IMR-90 (cell line): ENCODE measurements around the gene INPP5A. TPM values are rescaled to one million over a fixed set of nuclear protein-coding genes. Genes with fewer than 3 reads are reported as not detected.

Experiments used
- ATAC-seq: fragments of 200-7000 bp; cut with Tn5 transposase; 2 replicates; pipeline ENCODE4 v1.9.1; 2020; ENCODE audit warnings: low read depth, mild to moderate bottlenecking, moderate library complexity
- BruUV-seq: library from RNA; stranded (reverse); fragments of 400-500 nt; replicated peaks from 2 replicates; lab custom pipeline; 2021; lab: Mats Ljungman, UMichigan
- CTCF ChIA-PET: fragments of 300-600 bp; formaldehyde crosslinking; extraction: SDS; loops from one replicate; lab custom pipeline; 2021; ENCODE audit warnings: antibody characterized with exemption; lab: Yijun Ruan, JAX
- POLR2A ChIA-PET: fragments of 300-600 bp; sonication (Branson Sonifier 250); formaldehyde crosslinking; loops from one replicate; lab custom pipeline; 2022; ENCODE audit warnings: antibody characterized with exemption; ENCODE audit not compliant: unreplicated experiment; lab: Charles Lee
- DNase-seq: peaks from one replicate; pipeline ENCODE4 v3.0.0; 2013
- H2AFZ ChIP-seq: replicated peaks from 2 replicates; pipeline ENCODE3; 2013; ENCODE audit warnings: low read length, mild to moderate bottlenecking; ENCODE audit not compliant: poor library complexity
- H2AK5ac ChIP-seq: 2 replicates; pipeline ENCODE4 v1.6.1; 2013; ENCODE audit warnings: low read depth, low read length, inconsistent platforms
- H2AK9ac ChIP-seq: replicated peaks from 2 replicates; pipeline ENCODE3; 2013; ENCODE audit warnings: mild to moderate bottlenecking, low read depth, low read length, moderate library complexity; ENCODE audit not compliant: poor library complexity
- H2BK120ac ChIP-seq: 2 replicates; pipeline ENCODE4 v1.6.1; 2013; ENCODE audit warnings: low read depth, low read length, inconsistent platforms
- H2BK15ac ChIP-seq: 3 replicates; pipeline ENCODE4 v1.6.1; 2013; ENCODE audit warnings: low read depth, low read length, inconsistent platforms
- H2BK20ac ChIP-seq: 2 replicates; pipeline ENCODE4 v1.6.1; 2013; ENCODE audit warnings: low read depth, mild to moderate bottlenecking, inconsistent platforms, low read length, moderate library complexity
- H2BK5ac ChIP-seq: 2 replicates; pipeline ENCODE4 v1.6.1; 2013; ENCODE audit warnings: mild to moderate bottlenecking, low read depth, low read length, inconsistent platforms; ENCODE audit not compliant: poor library complexity, severe bottlenecking
- H3K14ac ChIP-seq: replicated peaks from 2 replicates; pipeline ENCODE4 v1.6.1; 2013; ENCODE audit warnings: low read depth, low read length, inconsistent platforms
- H3K18ac ChIP-seq: 2 replicates; pipeline ENCODE4 v1.6.1; 2013; ENCODE audit warnings: low read depth, low read length, control low read depth
- H3K23ac ChIP-seq: 2 replicates; pipeline ENCODE4 v1.6.1; 2013; ENCODE audit warnings: low read depth, low read length, inconsistent platforms
- H3K27ac ChIP-seq: 2 replicates; pipeline ENCODE4 v1.5.1; 2013; ENCODE audit warnings: mild to moderate bottlenecking, control low read depth, low read length; ENCODE audit not compliant: insufficient read depth
- H3K27me3 ChIP-seq: 2 replicates; pipeline ENCODE4 v1.6.1; 2013; ENCODE audit warnings: low read length; ENCODE audit not compliant: control insufficient read depth, insufficient read depth
- H3K36me3 ChIP-seq: 2 replicates; pipeline ENCODE4 v1.6.1; 2013; ENCODE audit warnings: low read length, mixed read lengths; ENCODE audit not compliant: control insufficient read depth, insufficient read depth
- H3K4ac ChIP-seq: 2 replicates; pipeline ENCODE4 v1.6.1; 2013; ENCODE audit warnings: low read depth, low read length, inconsistent platforms
- H3K4me1 ChIP-seq: 2 replicates; pipeline ENCODE4 v1.6.1; 2013; ENCODE audit warnings: low read length, mixed read lengths; ENCODE audit not compliant: control insufficient read depth, insufficient read depth
- H3K4me2 ChIP-seq: 2 replicates; pipeline ENCODE4 v1.6.1; 2013; ENCODE audit warnings: low read depth, mild to moderate bottlenecking, control low read depth, low read length, moderate library complexity
- H3K4me3 ChIP-seq: 2 replicates; pipeline ENCODE4 v1.5.1; 2013; ENCODE audit warnings: low read depth, mild to moderate bottlenecking, control low read depth, low read length, moderate library complexity; ENCODE audit not compliant: insufficient read depth
- H3K56ac ChIP-seq: 2 replicates; pipeline ENCODE4 v1.6.1; 2013; ENCODE audit warnings: low read length, inconsistent platforms; ENCODE audit not compliant: insufficient read depth; ENCODE audit errors: extremely low read depth
- H3K79me1 ChIP-seq, 2 experiments: 2 replicates each; pipeline ENCODE4 v1.6.1; 2013; ENCODE audit warnings: low read length in 2 of 2, inconsistent platforms in 1 of 2, low read depth in 1 of 2
- H3K9ac ChIP-seq: 2 replicates; pipeline ENCODE4 v1.6.1; 2013; ENCODE audit warnings: low read depth, low read length, control low read depth
- H3K9me1 ChIP-seq: 2 replicates; pipeline ENCODE4 v1.6.1; 2013; ENCODE audit warnings: low read length, inconsistent platforms; ENCODE audit not compliant: insufficient read depth
- H3K9me3 ChIP-seq: 2 replicates; pipeline ENCODE4 v1.6.1; 2013; ENCODE audit warnings: low read length; ENCODE audit not compliant: control insufficient read depth, insufficient read depth
- H4K20me1 ChIP-seq: 2 replicates; pipeline ENCODE4 v1.6.1; 2013; ENCODE audit warnings: low read length, inconsistent platforms; ENCODE audit not compliant: insufficient read depth
- H4K5ac ChIP-seq: 2 replicates; pipeline ENCODE4 v1.6.1; 2013; ENCODE audit warnings: mild to moderate bottlenecking, low read depth, low read length, control low read depth
- H4K8ac ChIP-seq, 2 experiments: 2 replicates each; pipeline ENCODE4 v1.6.1; 2013; ENCODE audit warnings: low read depth in 2 of 2, low read length in 2 of 2, control low read depth in 1 of 2, inconsistent platforms in 1 of 2
- H4K91ac ChIP-seq: 2 replicates; pipeline ENCODE4 v1.6.1; 2013; ENCODE audit warnings: low read depth, low read length, inconsistent platforms; ENCODE audit not compliant: insufficient read depth
- BHLHE40 ChIP-seq: fragments of 150-350 bp; IDR thresholded peaks from 2 replicates; pipeline ENCODE4 v1.6.1; 2016; ENCODE audit warnings: mild to moderate bottlenecking, low read depth, low read length
- CEBPB ChIP-seq: IDR thresholded peaks from 2 replicates; pipeline ENCODE4 v1.6.1; 2012; ENCODE audit warnings: low read depth, low read length, improper control_type of control experiment
- CHD1 ChIP-seq: IDR thresholded peaks from 2 replicates; pipeline ENCODE4 v1.6.1; 2012; ENCODE audit warnings: low read depth, low read length, improper control_type of control experiment
- FOS ChIP-seq: fragments of 150-350 bp; IDR thresholded peaks from 2 replicates; pipeline ENCODE4 v1.6.1; 2016; ENCODE audit warnings: low read depth, low read length
- MAFK ChIP-seq: IDR thresholded peaks from 2 replicates; pipeline ENCODE4 v1.6.1; 2012; ENCODE audit warnings: low read depth, low read length, improper control_type of control experiment
- MAZ ChIP-seq: IDR thresholded peaks from 2 replicates; pipeline ENCODE4 v1.6.1; 2012; ENCODE audit warnings: low read depth, mild to moderate bottlenecking, low read length, improper control_type of control experiment, moderate library complexity, borderline replicate concordance
- MXI1 ChIP-seq: IDR thresholded peaks from 2 replicates; pipeline ENCODE4 v1.6.1; 2012; ENCODE audit warnings: low read depth, mild to moderate bottlenecking, low read length, moderate library complexity, borderline replicate concordance
- NFE2L2 ChIP-seq: fragments of 150-350 bp; IDR thresholded peaks from 2 replicates; pipeline ENCODE4 v1.6.1; 2016; ENCODE audit warnings: low read depth, mild to moderate bottlenecking, low read length
- POLR2A ChIP-seq: IDR thresholded peaks from 2 replicates; pipeline ENCODE4 v1.6.1; 2012; ENCODE audit warnings: mild to moderate bottlenecking, low read depth, low read length
- RAD21 ChIP-seq: IDR thresholded peaks from 2 replicates; pipeline ENCODE4 v1.6.1; 2012; ENCODE audit warnings: low read length, improper control_type of control experiment
- RCOR1 ChIP-seq: IDR thresholded peaks from 2 replicates; pipeline ENCODE4 v1.6.1; 2012; ENCODE audit warnings: mild to moderate bottlenecking, low read length, improper control_type of control experiment; ENCODE audit not compliant: insufficient replicate concordance
- RFX5 ChIP-seq: IDR thresholded peaks from 2 replicates; pipeline ENCODE4 v1.8.0; 2012; ENCODE audit warnings: low read depth, mild to moderate bottlenecking, low read length, moderate library complexity
- SMC3 ChIP-seq: fragments of 150-350 bp; IDR thresholded peaks from 2 replicates; pipeline ENCODE4 v1.6.1; 2016; ENCODE audit warnings: low read depth, mild to moderate bottlenecking, antibody characterized with exemption, low read length, moderate library complexity
- WGBS, 2 experiments: methylation state at CpG; one replicate each; pipeline versions ENCODE4 v1.1.5 to v1.1.7; 2013; ENCODE audit warnings: missing lambda C conversion rate in 2 of 2; ENCODE audit not compliant: insufficient read length in 1 of 2; ENCODE audit errors: extremely low coverage in 2 of 2; 5-methylcytosine and 5-hydroxymethylcytosine counted together
- dilution Hi-C: fragments of 300-500 bp; cut with HindIII; formaldehyde crosslinking; loops from one replicate; pipeline ENCODE4 v1.14.3; 2018; ENCODE audit warnings: low sequenced_read_pairs; ENCODE audit not compliant: unreplicated experiment
- in situ Hi-C: fragments of 300-500 bp; cut with MboI; formaldehyde crosslinking; loops from 3 replicates; pipeline ENCODE4 v1.14.3; 2019; ENCODE audit warnings: low sequenced_read_pairs, inconsistent platforms, mixed read lengths
- intact Hi-C: fragments of 100-400 bp; cut with micrococcal nuclease; formaldehyde crosslinking; loops from 2 replicates; pipeline ENCODE4 v1.10.0; 2022
- polyA plus RNA-seq, 3 experiments: library from polyadenylated mRNA; depleted of rRNA; stranded (reverse); fragments of >200 nt; gene quantifications; 2 replicates each; pipeline ENCODE4 v1.2.3, GENCODE V29; 2012; ENCODE audit warnings: low replicate concordance in 1 of 3
- total RNA-seq: library from RNA; depleted of rRNA; stranded (reverse); fragments of >200 nt; gene quantifications from 2 replicates; pipeline ENCODE4 v1.2.3, GENCODE V29; 2012
- TF ChIP-seq, protein P1 (sequence below): fragments of 150-350 bp; IDR thresholded peaks from 2 replicates; pipeline ENCODE4 v1.6.1; 2016; ENCODE audit warnings: low read depth, mild to moderate bottlenecking, low read length, moderate library complexity, borderline replicate concordance
- TF ChIP-seq, protein P2 (sequence below): conservative IDR thresholded peaks from 2 replicates; pipeline ENCODE4 v1.5.1; 2012; ENCODE audit warnings: mild to moderate bottlenecking, low read depth, low read length, improper control_type of control experiment
- TF ChIP-seq, protein P3 (sequence below): fragments of 150-350 bp; IDR thresholded peaks from 2 replicates; pipeline ENCODE4 v1.6.1; 2017; ENCODE audit warnings: mild to moderate bottlenecking, antibody characterized with exemption, low read length, low read depth

INPP5A gene
- total and polyA plus RNA-seq, 2 of the 4 experiments (the other 2 are of a cell fraction), result 21.4 to 36.7 TPM

DNA sequence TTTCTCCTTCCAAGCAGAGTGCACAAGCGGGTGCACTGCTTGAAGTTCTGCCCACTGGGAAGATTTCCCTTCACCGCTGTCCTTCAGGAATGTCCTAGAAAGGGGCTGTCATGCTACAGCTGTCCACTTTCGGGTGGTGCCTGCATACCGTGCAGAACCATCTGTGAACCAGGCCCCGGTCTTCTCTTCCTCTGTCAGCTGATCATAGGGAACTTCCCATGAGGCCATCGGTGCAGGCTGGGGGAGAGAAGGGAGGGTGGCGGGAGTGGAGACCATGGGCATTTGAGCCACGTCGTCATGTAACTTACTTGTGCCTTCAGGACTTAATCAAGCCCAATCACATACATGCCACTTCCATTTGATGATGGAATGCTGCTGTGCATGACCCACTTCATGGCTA is 136.7 kb downstream of the INPP5A start:
- intact Hi-C loops (no loop called here), dilution Hi-C loops (no loop called here), in situ Hi-C loops (loop anchor here (25.0 kb wide), 2 partner anchors 463 to 588 kb away; no protein-coding TSS in a partner anchor)
- Histone ChIP-seq H3K4me2 (no peak overlapping the region), H3K23ac (no peak overlapping the region), H3K4ac (no peak overlapping the region), H3K27ac (no peak overlapping the region), H2BK5ac (no peak overlapping the region), H2AFZ (no peak overlapping the region), H3K56ac (no peak overlapping the region), H4K91ac (no peak overlapping the region), H3K9me3 (no peaks in the 10 kb centered on the region), H4K8ac (no peak overlapping the region), H2BK120ac (no peak overlapping the region), H2AK9ac (no peak overlapping the region), H3K4me1 (no peaks in the 10 kb centered on the region), H3K9me1 (peaks cover 10% of the 10 kb centered on the region; the same call in 1 of the 2 replicates), H3K18ac (no peak overlapping the region), H4K20me1 (no peaks in the 10 kb centered on the region), H3K36me3 (no peaks in the 10 kb centered on the region), H2BK15ac (no peak overlapping the region), H2BK20ac (no peak overlapping the region), H4K5ac (no peak overlapping the region), H3K14ac (no peak overlapping the region), H3K4me3 (no peak overlapping the region), H3K27me3 (no peaks in the 10 kb centered on the region), H3K79me1 (peaks cover 27 to 39% of the 10 kb centered on the region in 2 experiments; a peak in 3 of 4 replicates), H3K9ac (no peak overlapping the region), H2AK5ac (no peak overlapping the region)
- TF ChIP-seq POLR2A (no peak), RFX5 (no peak), MAZ (no peak), FOS (no peak), RAD21 (no peak), BHLHE40 (no peak), NFE2L2 (no peak), RCOR1 (no peak), CHD1 (no peak), CEBPB (no peak), SMC3 (no peak), MXI1 (no peak), MAFK (no peak)
- TF ChIP-seq, protein P1, sequence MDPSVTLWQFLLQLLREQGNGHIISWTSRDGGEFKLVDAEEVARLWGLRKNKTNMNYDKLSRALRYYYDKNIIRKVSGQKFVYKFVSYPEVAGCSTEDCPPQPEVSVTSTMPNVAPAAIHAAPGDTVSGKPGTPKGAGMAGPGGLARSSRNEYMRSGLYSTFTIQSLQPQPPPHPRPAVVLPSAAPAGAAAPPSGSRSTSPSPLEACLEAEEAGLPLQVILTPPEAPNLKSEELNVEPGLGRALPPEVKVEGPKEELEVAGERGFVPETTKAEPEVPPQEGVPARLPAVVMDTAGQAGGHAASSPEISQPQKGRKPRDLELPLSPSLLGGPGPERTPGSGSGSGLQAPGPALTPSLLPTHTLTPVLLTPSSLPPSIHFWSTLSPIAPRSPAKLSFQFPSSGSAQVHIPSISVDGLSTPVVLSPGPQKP, result no peak
- TF ChIP-seq, protein P2, sequence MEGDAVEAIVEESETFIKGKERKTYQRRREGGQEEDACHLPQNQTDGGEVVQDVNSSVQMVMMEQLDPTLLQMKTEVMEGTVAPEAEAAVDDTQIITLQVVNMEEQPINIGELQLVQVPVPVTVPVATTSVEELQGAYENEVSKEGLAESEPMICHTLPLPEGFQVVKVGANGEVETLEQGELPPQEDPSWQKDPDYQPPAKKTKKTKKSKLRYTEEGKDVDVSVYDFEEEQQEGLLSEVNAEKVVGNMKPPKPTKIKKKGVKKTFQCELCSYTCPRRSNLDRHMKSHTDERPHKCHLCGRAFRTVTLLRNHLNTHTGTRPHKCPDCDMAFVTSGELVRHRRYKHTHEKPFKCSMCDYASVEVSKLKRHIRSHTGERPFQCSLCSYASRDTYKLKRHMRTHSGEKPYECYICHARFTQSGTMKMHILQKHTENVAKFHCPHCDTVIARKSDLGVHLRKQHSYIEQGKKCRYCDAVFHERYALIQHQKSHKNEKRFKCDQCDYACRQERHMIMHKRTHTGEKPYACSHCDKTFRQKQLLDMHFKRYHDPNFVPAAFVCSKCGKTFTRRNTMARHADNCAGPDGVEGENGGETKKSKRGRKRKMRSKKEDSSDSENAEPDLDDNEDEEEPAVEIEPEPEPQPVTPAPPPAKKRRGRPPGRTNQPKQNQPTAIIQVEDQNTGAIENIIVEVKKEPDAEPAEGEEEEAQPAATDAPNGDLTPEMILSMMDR, result no peak
- TF ChIP-seq, protein P3, sequence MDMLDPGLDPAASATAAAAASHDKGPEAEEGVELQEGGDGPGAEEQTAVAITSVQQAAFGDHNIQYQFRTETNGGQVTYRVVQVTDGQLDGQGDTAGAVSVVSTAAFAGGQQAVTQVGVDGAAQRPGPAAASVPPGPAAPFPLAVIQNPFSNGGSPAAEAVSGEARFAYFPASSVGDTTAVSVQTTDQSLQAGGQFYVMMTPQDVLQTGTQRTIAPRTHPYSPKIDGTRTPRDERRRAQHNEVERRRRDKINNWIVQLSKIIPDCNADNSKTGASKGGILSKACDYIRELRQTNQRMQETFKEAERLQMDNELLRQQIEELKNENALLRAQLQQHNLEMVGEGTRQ, result no peak
- no TSS peak for BruUV-seq
- ATAC-seq, result no peak
- DNase-seq, result no peak
- ChIA-PET POLR2A (no interaction called here), CTCF (no interaction called here)
- WGBS, 2 experiments, result 100% methylated on average over 1 of the region's 9 CpGs; no CpG with 5 or more reads in 1 of the 2 experiments
